A549 (cell line): ENCODE data around the gene S100A10. TPM values are rescaled to one million over a fixed set of nuclear protein-coding genes. Genes with fewer than 3 reads are reported as not detected.
A peak's percentile ranks its signal among the peaks of the same experiment; 100 is the strongest.

Experiments used
- BHLHE40 ChIP-seq: IDR thresholded peaks from 2 replicates; pipeline ENCODE4 v1.6.1; 2012; ENCODE audit warnings: low read depth, low read length, inconsistent platforms
- EHF ChIP-seq: fragments of 250-450 bp; sonication (Bioruptor Pico); IDR thresholded peaks from 2 replicates; pipeline ENCODE4 v1.5.0; 2020; ENCODE audit warnings: mild to moderate bottlenecking
- EHMT2 ChIP-seq: fragments of 200-600 bp; sonication (generic); IDR thresholded peaks from 2 replicates; pipeline ENCODE4 v1.6.1; 2016; ENCODE audit warnings: antibody characterized with exemption, low read depth, mild to moderate bottlenecking, moderate library complexity
- ESRRA ChIP-seq: fragments of 150-350 bp; IDR thresholded peaks from 2 replicates; pipeline ENCODE4 v1.6.1; 2014; ENCODE audit warnings: mild to moderate bottlenecking, low read length, borderline replicate concordance
- FOSL2 ChIP-seq, 2 experiments: fragments of 450-650 bp in 1 of 2; fragments of >200 bp in 1 of 2; sonication (Bioruptor Twin) in 1 of 2; formaldehyde crosslinking; IDR thresholded peaks; 2 replicates each; pipeline versions ENCODE4 v1.5.0 to v1.6.1; 2016 to 2020; ENCODE audit warnings: mild to moderate bottlenecking in 1 of 2, moderate library complexity in 1 of 2
- HDAC2 ChIP-seq: fragments of 200-600 bp; sonication (generic); IDR thresholded peaks from 2 replicates; pipeline ENCODE4 v1.6.1; 2016
- HEYL ChIP-seq: fragments of 250-450 bp; sonication (Bioruptor Pico); IDR thresholded peaks from 2 replicates; pipeline ENCODE4 v1.8.0; 2021; ENCODE audit warnings: mild to moderate bottlenecking, moderate library complexity
- HOXA7 ChIP-seq: fragments of 250-450 bp; sonication (Bioruptor Pico); IDR thresholded peaks from 2 replicates; pipeline ENCODE4 v1.5.0; 2020; ENCODE audit warnings: mild to moderate bottlenecking, moderate library complexity
- HOXB5 ChIP-seq: fragments of 250-450 bp; sonication (Bioruptor Pico); IDR thresholded peaks from 2 replicates; pipeline ENCODE4 v1.5.0; 2020; ENCODE audit warnings: mild to moderate bottlenecking, moderate library complexity
- JUN ChIP-seq, 2 experiments: fragments of >200 bp; sonication (Bioruptor Twin); formaldehyde crosslinking; IDR thresholded peaks; 2 replicates in 1 of 2; 3 replicates in 1 of 2; pipeline ENCODE4 v1.6.1; 2016 to 2017
- JUNB ChIP-seq: fragments of >200 bp; sonication (Bioruptor Twin); formaldehyde crosslinking; IDR thresholded peaks from 2 replicates; pipeline ENCODE4 v1.6.1; 2016
- KDM1A ChIP-seq: fragments of 200-600 bp; sonication (generic); IDR thresholded peaks from 2 replicates; pipeline ENCODE4 v1.6.1; 2016; ENCODE audit warnings: low read depth, mild to moderate bottlenecking
- KDM5A ChIP-seq: fragments of 200-600 bp; sonication (generic); IDR thresholded peaks from 2 replicates; pipeline ENCODE4 v1.6.1; 2016; ENCODE audit warnings: antibody characterized with exemption, mild to moderate bottlenecking
- NPAS2 ChIP-seq: fragments of 250-450 bp; sonication (Bioruptor Pico); IDR thresholded peaks from 2 replicates; pipeline ENCODE4 v1.8.0; 2022; ENCODE audit warnings: mild to moderate bottlenecking, moderate library complexity, borderline replicate concordance
- NR3C1 ChIP-seq: fragments of >200 bp; sonication (Bioruptor Twin); formaldehyde crosslinking; IDR thresholded peaks from 3 replicates; pipeline ENCODE4 v1.6.1; 2017
- PHF8 ChIP-seq: fragments of 200-600 bp; sonication (generic); IDR thresholded peaks from 2 replicates; pipeline ENCODE4 v1.6.1; 2016; ENCODE audit warnings: low read depth, mild to moderate bottlenecking, antibody characterized with exemption, moderate library complexity, borderline replicate concordance
- RAD21 ChIP-seq, 2 experiments: fragments of >200 bp in 1 of 2; sonication (Bioruptor Twin) in 1 of 2; formaldehyde crosslinking in 1 of 2; IDR thresholded peaks in 1 of 2; conservative IDR thresholded peaks in 1 of 2; 2 replicates in 1 of 2; 3 replicates in 1 of 2; pipeline ENCODE4 v1.6.1; 2012 to 2018; ENCODE audit warnings: inconsistent platforms in 1 of 2
- RARB ChIP-seq: fragments of 250-450 bp; sonication (Bioruptor Pico); IDR thresholded peaks from 2 replicates; pipeline ENCODE4 v1.8.0; 2021; ENCODE audit warnings: mild to moderate bottlenecking, moderate library complexity
- RCOR1 ChIP-seq: fragments of 150-350 bp; IDR thresholded peaks from 2 replicates; pipeline ENCODE4 v1.6.1; 2014; ENCODE audit warnings: antibody characterized with exemption, low read length, low read depth
- SMC3 ChIP-seq: fragments of >200 bp; sonication (Bioruptor Twin); formaldehyde crosslinking; IDR thresholded peaks from 3 replicates; pipeline ENCODE4 v1.6.1; 2018; ENCODE audit warnings: inconsistent platforms
- ZSCAN20 ChIP-seq: fragments of 250-450 bp; sonication (Bioruptor Pico); IDR thresholded peaks from 2 replicates; pipeline ENCODE4 v1.8.0; 2022; ENCODE audit warnings: mild to moderate bottlenecking, moderate library complexity
- polyA plus RNA-seq, 4 experiments: library from polyadenylated mRNA; depleted of rRNA in 3 of 4; stranded (reverse); fragments of >200 nt; fragmentation: RNase III in 1 of 4; extraction: RNeasy Plus Mini Kit Qiagen cat#74134 plus additional on column Dnase treatment in 1 of 4; gene quantifications; 2 replicates in 3 of 4; 3 replicates in 1 of 4; pipeline ENCODE4 v1.2.3, GENCODE V29; 2011 to 2017
- TF ChIP-seq, protein P1 (sequence below): fragments of 150-350 bp; IDR thresholded peaks from 2 replicates; pipeline ENCODE4 v1.6.1; 2014; ENCODE audit warnings: low read depth, mild to moderate bottlenecking, low read length
- TF ChIP-seq, protein P2 (sequence below): IDR thresholded peaks from 2 replicates; pipeline ENCODE4 v1.6.1; 2012; ENCODE audit warnings: low read depth, borderline replicate concordance
- TF ChIP-seq, protein P3 (sequence below): fragments of 450-650 bp; IDR thresholded peaks from 2 replicates; pipeline ENCODE4 v1.6.1; 2014; ENCODE audit warnings: antibody characterized with exemption
- TF ChIP-seq, protein P4 (sequence below): fragments of 250-450 bp; sonication (Bioruptor Pico); IDR thresholded peaks from 2 replicates; pipeline ENCODE4 v1.5.0; 2021; ENCODE audit warnings: mild to moderate bottlenecking, moderate library complexity, borderline replicate concordance

The S100A10 gene
- polyA plus RNA-seq, 2 of the 4 experiments (the other 2 are of a cell fraction): 505 to 2,077 TPM

DNA sequence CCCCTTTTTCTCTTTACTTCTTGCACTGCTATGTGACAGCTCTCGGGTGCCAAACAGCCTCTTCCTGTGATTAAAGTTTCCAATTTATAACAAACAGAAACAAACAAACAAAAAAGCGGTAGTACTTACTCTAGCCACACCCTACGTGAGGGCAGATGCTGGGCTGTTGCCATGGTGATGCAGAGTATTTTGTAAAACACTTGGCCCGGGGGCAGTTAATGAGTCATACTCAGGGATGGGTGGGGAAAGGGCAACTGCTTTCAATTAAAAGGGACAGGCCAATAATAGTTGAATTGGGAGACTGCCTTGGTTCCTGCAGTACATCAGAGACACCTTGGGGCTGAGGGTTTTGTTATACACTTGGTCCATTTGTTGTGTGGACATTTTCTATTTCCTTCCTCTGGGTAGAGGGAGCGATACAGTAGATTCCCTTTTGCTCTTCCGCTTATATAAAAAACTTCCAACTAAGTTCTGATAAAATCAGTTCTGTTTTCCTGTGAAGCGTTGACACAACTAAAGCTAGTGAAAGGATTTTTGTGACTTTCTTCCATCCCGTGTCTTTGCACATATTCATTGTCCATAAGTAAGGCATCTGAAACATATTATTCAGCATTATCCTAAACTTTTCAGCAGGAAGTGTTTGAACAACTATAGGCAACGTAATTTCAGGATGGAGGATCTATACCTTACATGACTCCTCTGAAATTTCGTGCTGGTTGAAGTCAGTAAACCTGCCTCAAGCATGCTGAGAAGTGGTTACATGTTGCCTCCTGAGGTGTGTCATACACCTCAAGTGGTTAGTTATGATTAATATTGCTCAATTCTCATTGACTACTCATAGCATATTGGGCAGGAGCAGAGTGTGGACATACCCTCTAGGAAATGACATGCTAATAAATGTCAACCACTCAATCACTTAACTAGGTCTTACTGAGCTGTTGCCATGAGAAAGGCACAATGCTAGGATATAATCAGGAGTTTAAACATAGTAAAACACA is 47.6 kb downstream of the S100A10 start (continued):
- TF ChIP-seq RCOR1 (no peak), NPAS2 (CRISPR knock-in tag) (no peak), HOXB5 (no peak), FOSL2 (IDR thresholded peaks at IDR 0.05) (peak; percentile 67; the same call in 1 of the 2 replicates), FOSL2 (CRISPR knock-in tag; IDR thresholded peaks at IDR 0.05) (peak; percentile 98), HEYL (CRISPR knock-in tag) (no peak), HOXA7 (CRISPR knock-in tag) (no peak), RARB (CRISPR knock-in tag) (no peak), ESRRA (no peak), JUNB (0 out of 2 replicates have a peak, but pooled peaks have one; percentile 47), EHF (no peak), BHLHE40 (no peak), EHMT2 (no peak), RAD21 (conservative IDR thresholded peaks at IDR 0.05 in 1 of 2, IDR thresholded peaks at IDR 0.05 in 1 of 2) (0 out of 5 replicates have a peak, but pooled peaks of 1 of the 2 experiments have one; percentile 6), SMC3 (no peak), JUN (IDR thresholded peaks at IDR 0.05) (no peak), PHF8 (no peak), ZSCAN20 (CRISPR knock-in tag) (no peak), NR3C1 (no peak), KDM1A (no peak), HDAC2 (no peak), KDM5A (no peak)
- TF ChIP-seq, protein P1, sequence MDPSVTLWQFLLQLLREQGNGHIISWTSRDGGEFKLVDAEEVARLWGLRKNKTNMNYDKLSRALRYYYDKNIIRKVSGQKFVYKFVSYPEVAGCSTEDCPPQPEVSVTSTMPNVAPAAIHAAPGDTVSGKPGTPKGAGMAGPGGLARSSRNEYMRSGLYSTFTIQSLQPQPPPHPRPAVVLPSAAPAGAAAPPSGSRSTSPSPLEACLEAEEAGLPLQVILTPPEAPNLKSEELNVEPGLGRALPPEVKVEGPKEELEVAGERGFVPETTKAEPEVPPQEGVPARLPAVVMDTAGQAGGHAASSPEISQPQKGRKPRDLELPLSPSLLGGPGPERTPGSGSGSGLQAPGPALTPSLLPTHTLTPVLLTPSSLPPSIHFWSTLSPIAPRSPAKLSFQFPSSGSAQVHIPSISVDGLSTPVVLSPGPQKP: no peak
- TF ChIP-seq, protein P2, sequence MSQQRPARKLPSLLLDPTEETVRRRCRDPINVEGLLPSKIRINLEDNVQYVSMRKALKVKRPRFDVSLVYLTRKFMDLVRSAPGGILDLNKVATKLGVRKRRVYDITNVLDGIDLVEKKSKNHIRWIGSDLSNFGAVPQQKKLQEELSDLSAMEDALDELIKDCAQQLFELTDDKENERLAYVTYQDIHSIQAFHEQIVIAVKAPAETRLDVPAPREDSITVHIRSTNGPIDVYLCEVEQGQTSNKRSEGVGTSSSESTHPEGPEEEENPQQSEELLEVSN: no peak
- TF ChIP-seq, protein P3, sequence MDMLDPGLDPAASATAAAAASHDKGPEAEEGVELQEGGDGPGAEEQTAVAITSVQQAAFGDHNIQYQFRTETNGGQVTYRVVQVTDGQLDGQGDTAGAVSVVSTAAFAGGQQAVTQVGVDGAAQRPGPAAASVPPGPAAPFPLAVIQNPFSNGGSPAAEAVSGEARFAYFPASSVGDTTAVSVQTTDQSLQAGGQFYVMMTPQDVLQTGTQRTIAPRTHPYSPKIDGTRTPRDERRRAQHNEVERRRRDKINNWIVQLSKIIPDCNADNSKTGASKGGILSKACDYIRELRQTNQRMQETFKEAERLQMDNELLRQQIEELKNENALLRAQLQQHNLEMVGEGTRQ: no peak
- TF ChIP-seq, protein P4, sequence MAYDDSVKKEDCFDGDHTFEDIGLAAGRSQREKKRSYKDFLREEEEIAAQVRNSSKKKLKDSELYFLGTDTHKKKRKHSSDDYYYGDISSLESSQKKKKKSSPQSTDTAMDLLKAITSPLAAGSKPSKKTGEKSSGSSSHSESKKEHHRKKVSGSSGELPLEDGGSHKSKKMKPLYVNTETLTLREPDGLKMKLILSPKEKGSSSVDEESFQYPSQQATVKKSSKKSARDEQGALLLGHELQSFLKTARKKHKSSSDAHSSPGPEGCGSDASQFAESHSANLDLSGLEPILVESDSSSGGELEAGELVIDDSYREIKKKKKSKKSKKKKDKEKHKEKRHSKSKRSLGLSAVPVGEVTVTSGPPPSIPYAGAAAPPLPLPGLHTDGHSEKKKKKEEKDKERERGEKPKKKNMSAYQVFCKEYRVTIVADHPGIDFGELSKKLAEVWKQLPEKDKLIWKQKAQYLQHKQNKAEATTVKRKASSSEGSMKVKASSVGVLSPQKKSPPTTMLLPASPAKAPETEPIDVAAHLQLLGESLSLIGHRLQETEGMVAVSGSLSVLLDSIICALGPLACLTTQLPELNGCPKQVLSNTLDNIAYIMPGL (CRISPR knock-in tag): no peak
